Sigmoid colon (tissue), 4 donors: ENCODE measurements around the gene MXD3.

Experiments used
- CTCF ChIP-seq, 4 experiments: fragments of 450-650 bp in 3 of 4; fragments of 200-600 bp in 1 of 4; IDR thresholded peaks; one replicate each; pipeline ENCODE4 v1.5.1; 2016 to 2019; ENCODE audit warnings: antibody characterized with exemption in 4 of 4, mild to moderate bottlenecking in 3 of 4, moderate library complexity in 2 of 4
- EP300 ChIP-seq, 4 donors: sonication (generic); formaldehyde crosslinking; IDR thresholded peaks; one replicate each; pipeline ENCODE4 v1.6.1; 2017; ENCODE audit warnings: antibody characterized with exemption in 4 of 4
- POLR2A ChIP-seq, 2 donors: fragments of 450-650 bp; IDR thresholded peaks; one replicate each; pipeline ENCODE4 v1.6.1; 2016; ENCODE audit warnings: antibody characterized with exemption in 2 of 2, mild to moderate bottlenecking in 2 of 2, moderate library complexity in 2 of 2
- POLR2AphosphoS5 ChIP-seq, 4 donors: sonication (generic); formaldehyde crosslinking; IDR thresholded peaks; one replicate each; pipeline ENCODE4 v1.6.1; 2017; ENCODE audit warnings: antibody characterized with exemption in 4 of 4

GRCh38 chr5:177288191-177288590 is 23.5 kb downstream of the MXD3 start:
- no peak for TF ChIP-seq POLR2A (IDR thresholded peaks at IDR 0.05)
- TF ChIP-seq POLR2AphosphoS5 (IDR thresholded peaks at IDR 0.05) = no peak
- TF ChIP-seq CTCF (IDR thresholded peaks at IDR 0.05) = no peak
- TF ChIP-seq EP300 (IDR thresholded peaks at IDR 0.05) = no peak
